Activated naive CD4-positive, alpha-beta T cell (primary cell): ENCODE data around the gene TMEM242.

Source experiments
- DNase-seq, 4 experiments: peaks; one replicate each; lab custom pipeline; 2025; lab: John Stamatoyannopoulos, UW

Gene TMEM242

DNA sequence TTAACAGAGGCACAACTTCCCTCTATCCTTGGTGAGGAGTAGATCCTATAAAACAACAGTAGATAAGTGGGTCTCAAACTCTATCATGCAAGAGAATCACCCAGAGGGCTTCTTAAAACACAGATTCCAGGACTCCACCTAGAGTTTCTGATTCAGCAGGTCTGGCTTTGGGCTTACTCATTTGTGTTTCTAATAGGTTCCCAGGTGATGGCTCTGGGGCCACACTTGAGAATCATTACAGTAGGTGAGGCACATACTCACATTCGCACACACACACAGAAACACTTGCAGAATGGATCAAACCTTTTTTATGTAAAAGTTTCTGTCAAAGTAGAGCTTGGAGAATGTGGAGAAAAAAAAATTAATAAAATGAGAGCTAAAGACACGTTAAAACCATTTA, 52.4 kb downstream of the TMEM242 start:
- no peak for DNase-seq

GRCh38 chr6:157270308-157270707, 53.0 kb downstream of the TMEM242 start:
- DNase-seq = no peak

DNA sequence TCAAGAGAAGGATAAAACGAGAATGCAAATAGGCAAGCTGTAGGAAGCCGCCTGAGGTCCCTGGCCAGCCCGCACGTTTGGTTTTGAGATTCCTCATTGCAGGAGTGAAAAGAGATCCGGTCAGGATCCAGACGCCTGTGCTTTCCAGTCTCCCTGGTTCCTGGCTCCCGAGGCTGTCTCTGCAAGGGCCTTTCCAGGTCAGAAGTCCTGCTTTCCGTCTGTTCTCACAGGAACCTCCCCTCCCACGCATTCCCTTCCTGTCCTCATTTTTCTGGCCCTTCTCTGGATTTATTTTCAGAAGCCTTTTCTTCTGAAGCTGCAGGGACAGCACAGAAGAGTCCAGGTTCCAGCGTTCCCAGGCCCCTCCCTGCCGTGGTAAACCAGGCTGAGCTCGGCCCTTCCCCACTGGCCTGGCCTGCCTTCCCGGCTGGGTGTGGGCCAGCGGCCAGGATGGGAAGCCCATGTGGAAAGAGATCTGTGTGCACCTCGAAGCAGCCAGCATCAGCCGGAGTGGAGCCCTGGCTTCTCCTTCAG, 54.0 kb downstream of the TMEM242 start:
- no peak for DNase-seq

- no peak for DNase-seq
Observed at GRCh38 chr6:157268835-157269234, 54.5 kb downstream of the TMEM242 start.

- no peak for DNase-seq
Observed at GRCh38 chr6:157268396-157268795, 54.9 kb downstream of the TMEM242 start.

DNA sequence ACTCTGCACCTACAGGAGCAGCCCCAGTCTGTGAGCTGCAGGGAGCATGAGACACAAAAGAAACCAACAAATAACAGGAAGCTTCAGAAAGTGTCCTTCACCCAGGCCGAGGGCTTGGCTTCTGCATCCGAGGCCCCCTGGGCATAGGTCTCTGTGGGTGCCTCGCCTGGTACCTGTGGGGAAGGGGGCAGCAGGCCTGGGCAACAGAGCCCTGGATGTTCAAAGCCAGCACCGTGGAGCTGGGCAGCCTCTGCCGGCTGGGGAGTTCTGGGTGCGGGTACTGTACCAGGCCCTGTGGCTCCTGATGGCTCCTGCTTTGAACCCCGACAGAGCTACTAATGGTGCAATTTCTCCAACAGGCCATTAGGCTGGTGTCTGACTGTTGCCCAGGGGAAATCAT, 55.7 kb downstream of the TMEM242 start:
- no peak for DNase-seq

DNA sequence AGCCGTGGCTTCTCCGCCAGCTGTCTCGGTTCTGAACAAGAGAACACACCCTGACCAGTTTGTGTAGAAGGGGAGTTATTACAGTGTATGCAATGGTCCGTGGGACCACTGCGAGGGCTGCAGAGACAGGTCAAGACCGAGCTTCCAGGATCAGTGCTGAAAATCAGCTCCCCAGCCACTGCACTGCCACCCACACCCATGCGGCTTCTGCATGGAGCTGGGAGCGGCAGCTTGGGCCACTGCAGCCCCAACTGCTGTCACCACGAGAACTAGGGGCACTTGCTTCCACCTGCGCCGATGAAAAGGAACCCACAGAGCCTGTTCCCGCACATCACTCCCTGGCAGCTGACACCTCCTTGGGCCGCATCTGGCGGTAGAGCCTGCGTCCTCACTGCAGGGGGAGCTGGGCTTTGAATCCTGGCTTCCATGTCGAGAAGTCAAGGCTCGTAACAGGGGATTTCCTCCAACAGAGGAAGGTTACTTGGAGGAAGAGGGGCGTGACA, 56.2 kb downstream of the TMEM242 start:
- DNase-seq = no peak

- no peak for DNase-seq
Observed at GRCh38 chr6:157266274-157267101, 56.8 kb downstream of the TMEM242 start.

DNA sequence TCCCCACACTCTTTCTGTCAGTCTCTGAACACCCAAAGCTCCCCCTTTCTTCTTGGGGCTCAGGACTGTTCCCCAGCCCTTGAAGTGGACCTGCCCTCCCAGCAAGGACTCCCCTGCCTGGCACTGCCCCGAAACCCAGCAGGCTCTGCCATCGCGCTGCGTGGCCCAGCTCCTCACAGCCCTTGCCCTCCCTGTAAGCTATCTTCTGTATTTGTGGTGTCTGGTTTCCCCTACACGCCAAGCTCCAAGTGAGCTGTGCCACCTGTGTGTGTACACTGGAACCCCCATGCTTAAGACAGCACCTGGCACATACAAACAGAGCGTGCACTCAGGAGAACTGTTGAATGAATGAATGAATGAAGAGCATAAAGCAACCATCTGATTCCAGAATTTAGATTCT, 57.7 kb downstream of the TMEM242 start:
- no peak for DNase-seq

GRCh38 chr6:157265186-157265585, 58.1 kb downstream of the TMEM242 start:
- DNase-seq = no peak

DNA sequence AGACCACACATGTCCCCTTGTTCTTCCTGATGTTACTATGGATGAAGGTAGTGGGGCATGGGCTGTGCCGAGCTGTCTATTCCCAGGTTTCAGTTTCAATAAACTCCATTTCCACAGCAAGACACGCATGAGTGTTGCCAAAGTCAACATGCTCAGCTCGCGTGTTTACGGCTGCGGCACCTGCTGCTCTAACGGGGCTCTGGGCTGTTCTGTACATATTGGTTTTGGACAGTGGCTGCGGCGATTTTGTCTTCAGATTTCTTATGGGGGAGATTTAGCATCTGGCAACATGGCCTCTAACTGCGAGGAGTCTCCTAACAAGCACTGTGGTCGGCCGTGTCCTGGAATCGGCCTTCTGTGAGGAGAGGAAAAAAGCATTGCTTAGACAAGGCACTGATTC, 58.6 kb downstream of the TMEM242 start:
- DNase-seq = no peak

DNA sequence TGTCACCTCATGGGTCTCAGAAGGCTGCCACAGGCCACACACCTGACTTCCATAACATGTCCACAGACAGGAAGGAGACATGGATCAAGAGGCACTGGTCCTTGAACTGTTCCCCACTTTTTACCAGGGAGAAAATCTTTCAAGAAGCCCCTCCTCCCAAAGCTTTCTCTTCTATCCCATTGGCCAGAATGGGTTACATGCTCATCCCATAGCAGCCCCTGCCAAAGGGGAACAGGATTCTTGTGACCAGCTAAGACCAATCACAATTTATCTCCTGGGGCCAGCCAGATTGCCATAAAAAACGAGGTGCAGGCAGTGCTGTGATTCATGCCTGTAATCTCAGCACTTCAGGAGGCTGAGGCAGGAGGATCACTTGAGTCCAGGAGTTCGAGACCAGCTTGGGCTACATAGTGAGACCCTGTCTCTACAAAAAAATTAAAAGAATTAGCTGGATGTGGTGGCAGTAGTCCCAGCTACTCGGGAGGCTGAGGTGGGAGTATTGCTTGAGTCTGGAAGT, 59.4 kb downstream of the TMEM242 start:
- no peak for DNase-seq

- no peak for DNase-seq
Observed at GRCh38 chr6:157263146-157263545, 60.2 kb downstream of the TMEM242 start.

DNA sequence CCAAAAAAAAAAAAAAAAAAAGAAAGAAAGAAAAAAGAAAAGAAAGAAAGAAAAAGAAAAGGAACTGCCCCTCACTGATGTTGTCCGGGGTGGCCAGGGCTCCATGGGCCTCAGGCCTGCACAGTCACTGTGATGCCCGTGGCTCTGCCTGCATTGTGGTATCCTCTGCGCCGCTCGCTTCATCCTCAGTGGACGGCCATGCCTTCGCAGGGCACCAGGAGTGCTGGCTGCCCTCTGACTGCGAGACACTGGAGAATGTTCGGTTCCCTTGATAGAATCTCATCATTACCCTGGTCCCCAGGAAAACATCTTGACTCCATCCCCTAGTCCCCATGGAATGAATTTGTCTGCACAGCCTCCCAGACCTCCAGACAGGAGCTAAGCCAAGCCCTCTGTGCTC, 61.7 kb downstream of the TMEM242 start:
- no peak for DNase-seq

- no peak for DNase-seq
Observed at GRCh38 chr6:157260735-157261410, 62.4 kb downstream of the TMEM242 start.

GRCh38 chr6:157259443-157259842, 63.9 kb downstream of the TMEM242 start:
- no peak for DNase-seq

DNA sequence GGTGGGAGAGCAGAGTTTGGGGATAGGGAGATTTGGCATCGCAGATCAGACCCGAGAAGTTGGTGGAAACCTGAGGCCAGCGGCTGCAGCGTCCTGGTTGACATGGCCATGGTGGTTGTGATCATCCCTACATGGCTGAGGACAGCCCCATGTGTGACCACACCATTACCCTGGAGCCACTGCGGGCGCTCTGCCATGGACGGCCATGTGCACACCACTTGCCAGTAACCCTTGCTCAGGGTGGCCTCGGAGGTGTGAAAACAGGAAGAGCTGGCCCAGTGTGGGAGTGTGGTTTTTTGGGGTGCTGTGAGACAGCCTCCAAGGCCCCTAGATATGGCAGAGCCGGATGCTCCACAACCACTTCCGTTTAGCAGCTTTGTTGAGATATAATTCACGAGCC, 64.4 kb downstream of the TMEM242 start:
- DNase-seq = no peak

- DNase-seq = no peak
Observed at GRCh38 chr6:157255079-157255478, 68.2 kb downstream of the TMEM242 start.

GRCh38 chr6:157254538-157254937, 68.8 kb downstream of the TMEM242 start:
- no peak for DNase-seq

DNA sequence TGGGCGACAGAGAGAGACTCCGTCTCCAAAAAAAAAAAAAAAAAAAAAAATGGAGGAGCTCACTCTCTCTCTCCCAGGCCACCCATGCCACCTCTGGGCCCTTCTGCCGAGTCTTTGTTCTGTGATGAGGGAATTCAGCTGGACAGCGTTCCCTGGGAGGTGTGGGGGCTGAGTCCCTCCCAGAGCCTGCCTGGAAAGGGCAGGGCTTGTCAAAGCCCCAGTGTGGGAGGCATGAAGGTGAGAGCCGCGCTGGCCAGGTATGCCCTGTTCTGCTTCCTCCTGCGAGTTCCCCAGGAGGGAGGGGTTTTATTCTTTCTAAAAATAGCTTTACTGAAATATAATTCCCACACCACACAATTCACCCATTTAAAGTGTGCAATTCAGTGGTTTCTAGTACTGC, 69.6 kb downstream of the TMEM242 start:
- no peak for DNase-seq

DNA sequence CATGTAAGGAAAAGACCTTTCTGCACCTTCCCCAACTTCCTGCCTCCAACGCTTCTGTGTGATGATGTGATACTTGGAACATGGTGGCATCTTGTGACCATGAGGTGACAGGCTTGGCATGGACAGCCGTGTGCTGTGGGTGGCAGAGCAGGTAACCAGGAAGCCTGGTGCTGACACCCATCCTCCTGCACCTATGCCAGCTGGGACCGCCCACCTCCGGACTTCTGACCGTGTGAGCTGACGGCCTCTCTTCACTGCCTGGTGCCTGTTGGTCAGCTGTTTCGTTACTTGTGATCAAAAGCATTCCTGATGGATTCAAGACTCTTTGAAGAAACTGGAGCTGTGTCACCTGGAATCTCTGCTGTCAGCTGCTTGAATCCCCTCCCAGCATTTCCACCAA, 70.3 kb downstream of the TMEM242 start:
- no peak for DNase-seq

- DNase-seq = no peak
Observed at GRCh38 chr6:157251586-157252247, 71.6 kb downstream of the TMEM242 start.
